ENCODE data around the gene ESR2. TPM values are rescaled to one million over a fixed set of nuclear protein-coding genes. Genes with fewer than 3 reads are reported as not detected.

The ESR2 gene
- under 1 TPM; 0.21 to 0.58 TPM for total RNA-seq
- 1 to 10 TPM; 1.8 to 3.0 (median 2.1) TPM for polyA plus RNA-seq (ENCODE audit: insufficient read length in 6 of 6)
- long read RNA-seq, donor 1 = 0 reads
- long read RNA-seq, donor 2, partial matches to known transcripts = 0 of 1 reads
- long read RNA-seq, donor 2, other reads (novel, unspliced or antisense) = 0 of 1 reads
- long read RNA-seq, donor 3 = 0 reads
- long read RNA-seq, donor 4 = 0 reads
- long read RNA-seq, donor 5 = 0 reads
- long read RNA-seq, donor 6, full-length matches to known transcripts = 1 of 1 reads
- long read RNA-seq, donor 6, partial matches to known transcripts = 0 of 1 reads
- long read RNA-seq, donor 6, other reads (novel, unspliced or antisense) = 0 of 1 reads
- long read RNA-seq, donor 7 = 0 reads
- long read RNA-seq, donor 8 = 0 reads
- long read RNA-seq, donor 9 = 0 reads
- long read RNA-seq, donor 10 = 0 reads
- long read RNA-seq, donor 11 = 0 reads
- long read RNA-seq, donor 12 = 0 reads

- H3K4me3 ChIP-seq = peak within 1 kb of the TSS; percentile 28 to 31
- H3K27me3 ChIP-seq = peaks cover 14 to 38% of the 10 kb centered on the region in 2 donors
- ATAC-seq = peak; percentile 71
- H3K27ac ChIP-seq = no peak within 1 kb of the TSS
- no peaks in the 10 kb centered on the region for H3K36me3 ChIP-seq
- intact Hi-C loops (cut with DNase I) = loop anchor here in 1 of 2 donors (10.0 kb wide), 1 partner anchor 489 kb away; no protein-coding TSS in a partner anchor
- TF ChIP-seq CTCF (IDR thresholded peaks at IDR 0.05) = no peak
- DNase-seq = peak; percentile 34 to 78 (median 46)
- peaks cover 0 to 18% of the 10 kb centered on the region in 2 donors for H3K4me1 ChIP-seq
- H3K9me3 ChIP-seq = no peaks in the 10 kb centered on the region
These were observed at the start of gene ESR2 for GRCh38 chr14:64293976-64294671. Gene ESR2 (minus strand): TSS chr14:64294371. CDS start chr14:64282985, 11,386 bp downstream.

GRCh38 chr14:64340560-64341196 is 46.5 kb upstream of the ESR2 start:
- peaks cover 0 to 12% of the 10 kb centered on the region in 2 donors for H3K9me3 ChIP-seq
- peaks cover 6 to 19% of the 10 kb centered on the region in 2 donors for H3K4me1 ChIP-seq
- intact Hi-C loops (cut with DNase I) = loop anchor here in 1 of 2 donors (10.0 kb wide), 2 partner anchors 134 to 294 kb away; no protein-coding TSS in a partner anchor
- H3K27me3 ChIP-seq = no peaks in the 10 kb centered on the region
- no peak overlapping the region for H3K4me3 ChIP-seq
- ATAC-seq = no peak
- DNase-seq = no peak
- no peak for TF ChIP-seq CTCF (IDR thresholded peaks at IDR 0.05)
- H3K36me3 ChIP-seq = no peaks in the 10 kb centered on the region
- no peak overlapping the region for H3K27ac ChIP-seq

GRCh38 chr14:64338616-64339316 is 44.6 kb upstream of the ESR2 start:
- peak; percentile 92 for ATAC-seq
- H3K4me1 ChIP-seq = peaks cover 6 to 19% of the 10 kb centered on the region in 2 donors
- peaks cover 0 to 12% of the 10 kb centered on the region in 2 donors for H3K9me3 ChIP-seq
- intact Hi-C loops (cut with DNase I) = no loop called here
- peak overlapping the region; percentile 83 to 85 for H3K27ac ChIP-seq
- TF ChIP-seq CTCF (IDR thresholded peaks at IDR 0.05) = no peak
- no peaks in the 10 kb centered on the region for H3K36me3 ChIP-seq
- peak overlapping the region; percentile 75 to 77 for H3K4me3 ChIP-seq
- no peaks in the 10 kb centered on the region for H3K27me3 ChIP-seq
- peak; percentile 93 to 98 (median 96) for DNase-seq

GRCh38 chr14:64337888-64338615 is 43.9 kb upstream of the ESR2 start:
- intact Hi-C loops (cut with DNase I) = no loop called here
- DNase-seq (peak; percentile 46 to 93 (median 64)), ATAC-seq (peak; percentile 50)
- H3K4me1 ChIP-seq = peaks cover 6 to 19% of the 10 kb centered on the region in 2 donors
- H3K27me3 ChIP-seq = no peaks in the 10 kb centered on the region
- no peaks in the 10 kb centered on the region for H3K36me3 ChIP-seq
- H3K9me3 ChIP-seq = peaks cover 0 to 12% of the 10 kb centered on the region in 2 donors
- H3K4me3 ChIP-seq = peak overlapping the region; percentile 75 to 77
- peak overlapping the region; percentile 83 to 85 for H3K27ac ChIP-seq
- no peak for TF ChIP-seq CTCF (IDR thresholded peaks at IDR 0.05)

Data from left lung (tissue), 14 donors.